Fibroblast of skin of left biceps (primary cell): ENCODE results near the gene TLK2.
"Not testable (repeated sequence)": the region's sequence is repeated elsewhere in the genome, so short reads cannot be mapped to it uniquely, and the experiment has no call there.

Experiments used
- DNase-seq, 2 experiments: peaks; one replicate each; pipeline ENCODE4 v3.0.0-alpha.2; 2013; ENCODE audit warnings: low read depth in 2 of 2

Gene TLK2

GRCh38 chr17:62560971-62561370 is 82.3 kb downstream of the TLK2 start:
- not testable (repeated sequence) for DNase-seq

GRCh38 chr17:62562656-62563055 is 84.0 kb downstream of the TLK2 start:
- peak; percentile 11 to 13 for DNase-seq

DNA sequence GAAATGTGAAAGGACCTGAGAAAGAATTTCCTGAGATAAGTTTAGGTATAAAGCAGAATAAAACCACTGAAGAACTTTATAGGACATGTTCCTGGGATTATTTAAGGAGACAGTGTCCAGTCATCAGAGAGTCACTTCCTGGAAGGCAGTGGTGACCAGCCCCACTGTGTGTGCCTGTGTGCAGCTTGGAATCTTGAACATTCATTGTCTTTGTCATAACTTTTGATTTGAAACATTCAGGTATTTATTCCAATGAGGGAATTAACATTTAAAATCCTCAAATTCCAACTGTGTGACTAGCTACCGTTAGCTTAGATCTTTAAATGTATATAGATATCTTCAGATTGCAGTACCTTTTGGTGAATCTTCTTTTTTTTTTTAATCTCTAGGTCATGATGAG is 87.2 kb downstream of the TLK2 start:
- peak; percentile 33 to 39 for DNase-seq

DNA sequence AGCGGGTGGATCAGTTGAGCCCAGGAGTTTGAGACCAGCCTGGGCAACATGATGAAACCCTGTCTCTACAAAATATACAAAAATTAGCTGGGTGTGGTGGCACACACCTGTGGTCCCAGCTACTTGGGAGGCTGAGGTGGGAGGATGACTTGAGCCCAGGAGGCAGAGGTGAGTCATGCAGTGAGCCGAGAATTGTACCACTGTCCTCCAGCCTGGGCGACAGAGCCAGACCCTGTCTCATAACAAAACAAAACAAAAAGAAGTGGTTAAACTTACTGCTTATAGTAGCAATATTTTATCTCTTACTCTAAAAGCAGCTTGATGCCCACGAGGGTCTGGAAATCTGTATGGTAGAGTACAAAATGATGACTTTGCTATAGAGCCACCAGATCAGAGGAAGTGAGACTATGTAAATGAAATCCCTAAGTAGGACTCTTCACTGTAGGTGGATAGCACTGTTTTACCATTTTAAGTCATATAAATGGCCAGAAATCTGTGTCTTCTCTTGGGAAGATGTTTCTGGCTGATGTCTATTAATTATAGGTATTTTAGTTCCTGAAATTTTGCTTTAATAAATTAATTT is 88.5 kb downstream of the TLK2 start:
- no peak for DNase-seq

- DNase-seq = no peak
Observed at GRCh38 chr17:62572488-62572887, 93.9 kb downstream of the TLK2 start.

DNA sequence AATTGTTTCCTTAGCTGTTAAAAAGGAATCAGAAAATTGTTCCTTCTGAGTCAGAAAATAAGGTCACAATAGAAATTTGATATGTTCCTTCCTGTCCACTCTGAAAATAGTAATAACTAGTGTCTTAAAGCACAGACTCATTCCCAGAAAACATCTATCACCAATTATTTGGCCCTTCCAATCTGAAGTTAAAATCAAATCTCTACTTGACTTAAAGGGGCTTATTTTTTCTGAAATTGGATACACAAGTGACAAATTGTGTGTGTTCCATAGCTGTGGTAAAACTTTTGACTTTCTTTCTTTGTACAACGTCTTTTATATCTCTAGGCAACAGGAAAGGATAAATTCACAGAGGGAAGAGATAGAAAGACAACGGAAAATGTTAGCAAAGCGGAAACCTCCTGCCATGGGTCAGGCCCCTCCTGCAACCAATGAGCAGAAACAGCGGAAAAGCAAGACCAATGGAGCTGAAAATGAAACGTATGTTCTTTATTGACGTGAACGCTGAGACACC is 94.3 kb downstream of the TLK2 start:
- no peak for DNase-seq

- no peak for DNase-seq
Observed at GRCh38 chr17:62573480-62574117, 95.0 kb downstream of the TLK2 start.

GRCh38 chr17:62576382-62576781 is 97.8 kb downstream of the TLK2 start:
- no peak for DNase-seq

DNA sequence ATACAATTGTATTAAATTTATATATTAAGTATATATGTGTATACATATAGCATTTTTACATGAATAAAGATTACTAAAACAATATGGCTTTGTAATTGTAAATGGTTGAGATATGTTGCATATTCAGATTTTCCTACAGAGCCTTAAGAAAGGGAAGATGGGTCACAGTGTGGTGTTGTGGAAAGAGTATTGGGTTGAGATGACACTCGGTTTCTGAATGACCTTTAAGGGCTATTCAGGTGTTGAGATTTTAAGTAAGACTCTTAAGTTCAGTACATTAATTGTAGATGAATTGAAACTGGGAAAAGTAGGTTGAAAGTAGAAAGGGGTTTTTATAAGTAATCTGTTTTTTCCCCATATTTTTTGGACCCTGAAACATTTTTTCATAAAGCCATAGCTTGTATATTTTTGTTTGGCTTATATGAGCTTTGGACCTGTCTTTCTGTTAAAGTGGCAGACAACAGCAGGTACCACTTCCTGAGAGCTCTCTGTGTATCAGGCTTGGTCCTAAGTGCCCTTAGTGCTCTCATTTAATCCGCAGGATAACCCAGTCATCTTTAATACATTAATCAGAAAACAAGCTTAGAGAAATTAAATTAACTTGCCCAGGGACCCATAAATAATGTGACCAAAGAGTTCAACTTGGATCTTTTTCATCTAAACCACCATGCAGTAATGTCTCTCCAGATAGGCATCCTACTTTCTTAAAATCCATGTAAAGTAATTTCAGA is 100.3 kb downstream of the TLK2 start:
- no peak for DNase-seq

DNA sequence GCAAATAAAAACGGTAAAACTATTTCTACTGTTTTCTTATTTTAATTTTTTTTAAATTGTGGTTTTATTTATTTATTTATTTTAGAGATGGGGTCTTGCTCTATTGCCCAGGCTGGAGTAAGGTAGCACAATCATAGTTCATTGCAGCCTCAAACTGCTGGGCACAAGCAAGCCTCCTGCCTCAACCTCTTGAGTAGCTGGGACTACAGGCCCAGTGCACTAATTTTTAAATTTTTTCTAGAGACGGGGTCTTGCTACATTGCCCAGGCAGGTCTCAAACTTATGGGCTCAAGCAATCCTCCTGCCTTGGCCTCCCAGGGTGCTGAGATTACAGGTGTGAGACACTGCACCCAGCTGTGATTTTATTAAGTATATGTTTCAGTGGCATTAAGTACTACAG is 102.3 kb downstream of the TLK2 start:
- no peak for DNase-seq

GRCh38 chr17:62581764-62582163 is 103.1 kb downstream of the TLK2 start:
- no peak for DNase-seq

- no peak for DNase-seq
Observed at GRCh38 chr17:62587554-62587953, 108.9 kb downstream of the TLK2 start.

GRCh38 chr17:62588109-62588508 is 109.5 kb downstream of the TLK2 start:
- DNase-seq = no peak

GRCh38 chr17:62591333-62591732 is 112.7 kb downstream of the TLK2 start:
- DNase-seq = no peak

- not testable (repeated sequence) for DNase-seq
Observed at GRCh38 chr17:62591822-62592221, 113.2 kb downstream of the TLK2 start.

GRCh38 chr17:62592341-62593099 is 113.9 kb downstream of the TLK2 start:
- DNase-seq = no peak

DNA sequence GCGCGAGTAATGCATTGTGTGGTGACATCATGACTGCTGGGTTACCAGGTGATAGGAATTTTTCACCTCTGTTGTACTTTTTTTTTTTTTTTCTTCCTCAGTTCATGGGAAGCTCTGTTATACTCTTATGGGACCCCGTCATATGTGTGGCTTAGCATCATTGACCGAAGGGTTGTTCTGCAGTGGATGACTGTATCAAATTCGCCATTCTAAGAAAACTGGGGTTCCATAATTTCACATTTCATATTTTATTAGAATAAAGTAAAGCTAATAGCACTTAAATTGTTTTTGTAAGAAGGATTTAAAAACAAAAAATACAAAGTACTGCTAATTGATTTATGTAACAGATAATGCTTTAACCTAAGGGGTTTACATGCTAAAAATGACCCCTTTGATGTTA is 116.9 kb downstream of the TLK2 start:
- DNase-seq = no peak

- DNase-seq = no peak
Observed at GRCh38 chr17:62596662-62597061, 118.0 kb downstream of the TLK2 start.

GRCh38 chr17:62597150-62597549 is 118.5 kb downstream of the TLK2 start:
- DNase-seq = no peak

DNA sequence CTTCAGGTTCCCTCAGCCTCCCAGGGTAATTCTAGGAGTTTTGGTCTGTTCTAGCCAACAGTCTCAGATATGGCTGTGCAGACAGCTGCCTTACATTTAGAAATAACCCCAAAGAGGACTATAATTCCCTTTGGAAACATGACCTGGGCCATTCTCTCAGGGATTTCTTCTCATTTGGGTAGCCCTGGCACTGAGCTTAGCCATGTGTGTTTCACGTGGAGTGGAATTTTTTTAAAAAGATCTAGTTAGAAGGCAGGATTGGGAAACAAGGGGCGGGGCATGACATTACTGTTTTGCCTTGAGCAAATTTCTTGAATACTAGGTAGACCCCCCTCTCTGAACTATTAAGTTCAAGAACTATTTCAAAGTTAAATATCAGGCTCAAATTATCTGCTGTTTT is 119.3 kb downstream of the TLK2 start:
- no peak for DNase-seq

GRCh38 chr17:62599964-62600657 is 121.5 kb downstream of the TLK2 start:
- no peak for DNase-seq

- DNase-seq = no peak
Observed at GRCh38 chr17:62600805-62601204, 122.2 kb downstream of the TLK2 start.
